HG03196 (cell line): ENCODE data around the gene EMP3.
"Not testable (repeated sequence)": the region's sequence is repeated elsewhere in the genome, so short reads cannot be mapped to it uniquely, and the experiment has no call there.

Experiments
- ATAC-seq: cut with Tn5 transposase; IDR thresholded peaks from one replicate; pipeline ENCODE4 v1.9.1; 2021; ENCODE audit not compliant: unreplicated experiment

EMP3 gene

GRCh38 chr19:48371367-48371766 lies 46.0 kb downstream of the EMP3 start:
- ATAC-seq = no peak

- not testable (repeated sequence) for ATAC-seq
These were observed 46.4 kb downstream of the EMP3 start for GRCh38 chr19:48371771-48372170.

DNA sequence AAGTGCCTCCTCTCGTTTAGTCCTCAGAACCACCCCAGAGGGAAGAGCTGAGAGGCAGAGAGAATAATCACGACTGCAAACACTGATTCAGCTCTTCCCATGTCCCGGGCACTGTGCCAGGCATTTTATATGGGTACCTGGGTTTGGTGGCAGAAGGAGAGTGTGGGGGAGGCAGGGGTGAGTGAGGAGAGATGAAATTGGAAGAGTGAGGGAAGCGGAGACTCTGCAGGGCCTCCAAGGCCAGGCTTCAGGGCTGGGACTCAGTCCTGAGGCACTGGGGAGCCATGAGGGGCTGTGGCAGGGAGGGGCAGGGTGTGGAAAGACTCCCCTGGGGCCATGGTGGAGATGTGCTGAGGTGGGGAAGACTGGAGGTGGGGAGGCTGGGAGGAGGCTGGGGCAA lies 47.6 kb downstream of the EMP3 start:
- ATAC-seq = no peak

GRCh38 chr19:48373567-48373966 lies 48.2 kb downstream of the EMP3 start:
- no peak for ATAC-seq

DNA sequence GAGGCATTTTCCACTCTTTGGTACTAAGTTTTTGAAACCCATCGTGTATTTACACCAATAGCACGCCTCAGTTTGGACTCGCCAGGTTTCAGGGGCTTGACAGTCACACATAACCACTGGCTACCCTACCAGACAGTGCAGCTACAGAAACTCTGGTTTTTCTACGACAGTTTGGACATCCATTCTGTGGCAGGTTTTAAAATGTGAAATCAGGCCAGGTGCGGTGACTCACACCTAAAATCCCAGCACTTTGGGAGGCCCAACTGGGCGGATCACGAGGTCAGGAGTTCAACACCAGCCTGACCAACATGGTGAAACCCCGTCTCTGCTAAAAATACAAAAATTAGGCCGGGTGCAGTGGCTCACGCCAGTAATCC lies 52.8 kb downstream of the EMP3 start:
- no peak for ATAC-seq

DNA sequence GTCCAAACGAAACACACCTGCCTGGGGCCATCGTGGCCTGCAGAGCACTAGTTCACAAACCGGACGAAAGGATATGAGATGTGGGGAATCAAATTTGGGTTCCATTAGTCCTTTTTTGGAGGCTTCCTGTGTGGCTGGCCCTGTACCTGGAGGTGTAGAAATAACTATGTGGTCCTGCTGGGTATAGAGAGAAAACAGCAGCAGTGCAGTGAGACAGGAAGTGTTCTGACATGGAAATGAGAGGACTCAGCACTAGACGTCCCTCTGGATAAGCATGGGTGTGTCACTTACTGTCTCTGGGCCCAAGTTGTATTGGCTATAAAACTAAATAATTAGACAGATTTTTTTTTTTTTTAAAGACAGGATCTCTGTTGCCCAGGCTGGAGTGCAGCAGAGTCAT lies 53.7 kb downstream of the EMP3 start:
- no peak for ATAC-seq
